HepG2 (cell line): ENCODE results near the gene RTN3. TPM values are rescaled to one million over a fixed set of nuclear protein-coding genes. Genes with fewer than 3 reads are reported as not detected.

Source experiments
- ATAC-seq: fragments of 200-7000 bp; cut with Tn5 transposase; 3 replicates; pipeline ENCODE4 v1.9.1; 2020; ENCODE audit warnings: mild to moderate bottlenecking, moderate library complexity
- BruUV-seq: library from RNA; stranded (reverse); fragments of 400-500 nt; replicated peaks from 2 replicates; lab custom pipeline; 2021; lab: Mats Ljungman, UMichigan
- CTCF ChIA-PET: fragments of 300-600 bp; formaldehyde crosslinking; extraction: SDS; loops from one replicate; lab custom pipeline; 2021; ENCODE audit warnings: low total read pairs, inconsistent platforms, low intra/inter-chr PET ratio; lab: Yijun Ruan, JAX
- POLR2A ChIA-PET: fragments of 350-600 bp; sonication (Branson Sonifier 250); formaldehyde crosslinking; loops from one replicate; lab custom pipeline; 2020; ENCODE audit warnings: antibody characterized with exemption, inconsistent platforms; lab: Yijun Ruan, JAX
- DNase-seq: peaks from one replicate; pipeline ENCODE4 v3.0.0-alpha.2; 2015; ENCODE audit warnings: low spot score
- FAIRE-seq: peaks from 3 replicates; lab custom pipeline; 2011; peaks lifted over from hg19 to GRCh38; lab: Jason Lieb, UNC
- H2AFZ ChIP-seq: one replicate; pipeline ENCODE4 v1.6.1; 2011; ENCODE audit warnings: low read length, inconsistent platforms
- H3K27ac ChIP-seq: fragments of 300-600 bp; 3 replicates; pipeline ENCODE4 v1.8.0; 2011; ENCODE audit warnings: mixed run types, mild to moderate bottlenecking, mixed read lengths, low read length, inconsistent platforms; ENCODE audit not compliant: insufficient read depth; ENCODE audit errors: extremely low read length
- H3K27me3 ChIP-seq, 2 experiments: fragments of 200-600 bp in 1 of 2; 2 replicates in 1 of 2; 3 replicates in 1 of 2; pipeline versions ENCODE4 v1.6.0 to v1.8.0; 2011; ENCODE audit warnings: low read length in 2 of 2, mild to moderate bottlenecking in 2 of 2, moderate library complexity in 2 of 2, inconsistent platforms in 1 of 2; ENCODE audit not compliant: insufficient read depth in 2 of 2, control insufficient read depth in 1 of 2
- H3K36me3 ChIP-seq, 2 experiments: fragments of 200-600 bp in 1 of 2; replicated peaks in 1 of 2; 2 replicates in 1 of 2; 3 replicates in 1 of 2; pipeline versions ENCODE4 v1.5.1 to v1.8.0; 2011; ENCODE audit warnings: low read length in 2 of 2, inconsistent platforms in 1 of 2; ENCODE audit not compliant: insufficient read depth in 2 of 2, control insufficient read depth in 1 of 2
- H3K4me1 ChIP-seq: 2 replicates; pipeline ENCODE4 v1.5.1; 2012; ENCODE audit warnings: low read length, inconsistent platforms; ENCODE audit not compliant: insufficient read depth
- H3K4me2 ChIP-seq: 2 replicates; pipeline ENCODE4 v1.6.0; 2011; ENCODE audit warnings: low read depth, low read length, inconsistent platforms
- H3K4me3 ChIP-seq, 3 experiments: fragments of 200-600 bp in 1 of 3; sonication (generic), shearing (Covaris generic) in 1 of 3; replicated peaks in 1 of 3; 2 replicates each; pipeline ENCODE4 v1.5.1; 2011 to 2016; ENCODE audit warnings: low read length in 3 of 3, inconsistent platforms in 2 of 3, low read depth in 2 of 3, mild to moderate bottlenecking in 2 of 3, control low read depth in 1 of 3, mixed read lengths in 1 of 3; ENCODE audit not compliant: insufficient read depth in 1 of 3
- H3K79me2 ChIP-seq: one replicate; pipeline ENCODE4 v1.6.1; 2011; ENCODE audit warnings: low read length, inconsistent platforms; ENCODE audit not compliant: insufficient read depth
- H3K9ac ChIP-seq: 2 replicates; pipeline ENCODE4 v1.6.0; 2011; ENCODE audit warnings: mild to moderate bottlenecking, low read depth, low read length, inconsistent platforms; ENCODE audit not compliant: insufficient read depth
- H3K9me3 ChIP-seq: 2 replicates; pipeline ENCODE4 v1.5.1; 2012; ENCODE audit warnings: mild to moderate bottlenecking, low read length
- H4K20me1 ChIP-seq: 2 replicates; pipeline ENCODE4 v1.6.0; 2011; ENCODE audit warnings: inconsistent platforms, mild to moderate bottlenecking, low read length, moderate library complexity; ENCODE audit not compliant: insufficient read depth
- CEBPG ChIP-seq: IDR thresholded peaks from 2 replicates; pipeline ENCODE4 v1.6.1; 2016
- CREB1 ChIP-seq, 2 experiments: fragments of 450-650 bp in 1 of 2; IDR thresholded peaks; 2 replicates each; pipeline ENCODE4 v1.6.1; 2016 to 2017; ENCODE audit warnings: control low read depth in 1 of 2, mild to moderate bottlenecking in 1 of 2, missing compliant biosample characterization in 1 of 2, missing genetic modification characterization in 1 of 2
- ESRRA ChIP-seq: sonication (generic); formaldehyde crosslinking; IDR thresholded peaks from 2 replicates; pipeline ENCODE4 v1.5.1; 2020; ENCODE audit warnings: mild to moderate bottlenecking, low read depth, missing genetic modification reagents
- FOXA3 ChIP-seq: IDR thresholded peaks from 2 replicates; pipeline ENCODE4 v1.6.1; 2016; ENCODE audit warnings: missing genetic modification reagents, missing compliant biosample characterization
- KLF9 ChIP-seq: IDR thresholded peaks from 2 replicates; pipeline ENCODE4 v1.6.1; 2016; ENCODE audit warnings: low read depth
- MAFF ChIP-seq: IDR thresholded peaks from 2 replicates; pipeline ENCODE4 v1.6.1; 2011; ENCODE audit warnings: low read depth, low read length, improper control_type of control experiment
- MAFK ChIP-seq, 2 experiments: IDR thresholded peaks in 1 of 2; conservative IDR thresholded peaks in 1 of 2; 2 replicates each; pipeline ENCODE4 v1.6.1; 2011; ENCODE audit warnings: improper control_type of control experiment in 2 of 2, low read length in 2 of 2
- RARG ChIP-seq: sonication (generic); formaldehyde crosslinking; IDR thresholded peaks from 2 replicates; pipeline ENCODE4 v1.4.0; 2020; ENCODE audit warnings: low read depth, mild to moderate bottlenecking, missing genetic modification reagents
- RFXAP ChIP-seq: sonication (generic); formaldehyde crosslinking; IDR thresholded peaks from 2 replicates; pipeline ENCODE4 v1.4.0; 2020; ENCODE audit warnings: missing genetic modification reagents, borderline replicate concordance
- SOX6 ChIP-seq, 2 experiments: fragments of 450-650 bp in 1 of 2; sonication (generic) in 1 of 2; formaldehyde crosslinking in 1 of 2; IDR thresholded peaks; 2 replicates each; pipeline versions ENCODE4 v1.4.0 to v1.6.1; 2017 to 2020; ENCODE audit warnings: antibody characterized with exemption in 1 of 2, mild to moderate bottlenecking in 1 of 2, missing genetic modification reagents in 1 of 2
- THYN1 ChIP-seq: sonication (generic); formaldehyde crosslinking; IDR thresholded peaks from 2 replicates; pipeline ENCODE4 v1.8.1; 2023; ENCODE audit warnings: low read depth, mild to moderate bottlenecking, moderate library complexity, missing genetic modification reagents, borderline replicate concordance
- ZFP82 ChIP-seq: sonication (generic); formaldehyde crosslinking; IDR thresholded peaks from 2 replicates; pipeline ENCODE4 v1.5.1; 2020; ENCODE audit warnings: mild to moderate bottlenecking, missing genetic modification reagents, borderline replicate concordance
- ZNF138 ChIP-seq: sonication (generic); formaldehyde crosslinking; IDR thresholded peaks from 2 replicates; pipeline ENCODE4 v1.5.0; 2020; ENCODE audit warnings: mild to moderate bottlenecking, low read depth, missing genetic modification reagents
- ZNF253 ChIP-seq: sonication (generic); formaldehyde crosslinking; IDR thresholded peaks from 2 replicates; pipeline ENCODE4 v1.8.0; 2022; ENCODE audit warnings: mild to moderate bottlenecking, missing genetic modification reagents, borderline replicate concordance
- ZNF407 ChIP-seq: sonication (generic); formaldehyde crosslinking; IDR thresholded peaks from one replicate; pipeline ENCODE4 v1.5.1; 2020; ENCODE audit warnings: mild to moderate bottlenecking, missing genetic modification reagents; ENCODE audit errors: not compliant biosample characterization
- WGBS: methylation state at CpG from one replicate; pipeline ENCODE4 v1.1.6; 2017; ENCODE audit warnings: low lambda C conversion rate; 5-methylcytosine and 5-hydroxymethylcytosine counted together
- in situ Hi-C: cut with HindIII; loops from 2 replicates; pipeline ENCODE4 v1.10.0; 2017; ENCODE audit warnings: low pct_unique_long_range_greater_than_20kb; ENCODE audit not compliant: extremely low pct_ligation_motif_present
- intact Hi-C: fragments of 100-400 bp; cut with micrococcal nuclease; formaldehyde crosslinking; loops from one replicate; pipeline ENCODE4 v1.10.0; 2022; ENCODE audit not compliant: unreplicated experiment
- polyA plus RNA-seq, 8 experiments: library from polyadenylated mRNA; depleted of rRNA in 3 of 8; stranded (reverse) in 7 of 8; unstranded in 1 of 8; fragments of >200 nt; fragmentation: Illumina TruSeq in 4 of 8; extraction: Trizol in 4 of 8; gene quantifications; 2 replicates each; pipeline versions ENCODE4 v1.2.1 to v1.2.3, GENCODE V29; 2011 to 2016; ENCODE audit warnings: low read depth in 4 of 8, missing spikeins in 1 of 8, mixed read lengths in 1 of 8; ENCODE audit not compliant: insufficient read depth in 1 of 8
- total RNA-seq, 5 experiments: library from RNA; depleted of rRNA; stranded (reverse); fragments of >200 nt; fragmentation: Illumina TruSeq; extraction: Trizol; gene quantifications; 2 replicates each; pipeline ENCODE4 v1.2.3, GENCODE V29; 2016; ENCODE audit warnings: low read depth in 1 of 5

The RTN3 gene
- total and polyA plus RNA-seq, 2 of the 13 experiments (the other 11 are each of a cell fraction or from before 2014, with no cell fraction given), result 32.2 to 41.1 TPM

DNA sequence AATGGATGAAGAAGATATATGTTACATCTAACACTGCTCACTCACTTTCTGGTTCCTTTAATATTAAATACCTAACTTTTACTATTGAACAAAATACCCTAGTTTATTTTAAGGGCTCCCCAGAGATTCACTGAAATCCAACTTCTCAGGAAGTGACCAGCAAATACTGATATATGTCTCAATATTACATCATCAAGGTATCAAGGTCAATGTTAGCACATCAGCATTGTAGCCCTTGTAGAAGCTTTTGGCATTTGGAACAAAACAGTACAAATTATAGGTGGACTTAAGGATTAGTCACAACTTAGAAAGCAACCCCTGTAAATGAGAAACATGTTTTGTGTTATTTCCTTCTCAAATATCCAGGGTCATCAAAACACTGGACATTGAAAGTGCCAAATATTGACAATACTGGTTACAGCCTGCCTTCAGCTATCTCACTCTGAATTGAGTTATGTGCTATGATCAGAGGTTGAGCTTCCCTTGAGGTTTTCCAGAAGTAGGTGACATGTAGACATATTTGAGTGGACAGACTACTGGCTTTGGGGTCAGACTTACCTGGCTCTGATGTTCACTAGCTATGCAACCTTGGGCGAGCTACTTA, 8.3 kb upstream of the RTN3 start (continued):
- TF ChIP-seq ZNF253 (CRISPR knock-in tag) (no peak), RARG (CRISPR knock-in tag) (no peak), SOX6 (IDR thresholded peaks at IDR 0.05) (no peak), SOX6 (CRISPR knock-in tag; IDR thresholded peaks at IDR 0.05) (peak; percentile 37; the same call in 1 of the 2 replicates), ESRRA (no peak), FOXA3 (CRISPR knock-in tag) (0 out of 2 replicates have a peak, but pooled peaks have one; percentile 40), ZNF138 (CRISPR knock-in tag) (no peak), CREB1 (IDR thresholded peaks at IDR 0.05) (no peak), CREB1 (CRISPR knock-in tag; IDR thresholded peaks at IDR 0.05) (no peak), THYN1 (CRISPR knock-in tag) (no peak), ZFP82 (CRISPR knock-in tag) (no peak)
- TF ChIP-seq, all 625 proteins: peak for 11

DNA sequence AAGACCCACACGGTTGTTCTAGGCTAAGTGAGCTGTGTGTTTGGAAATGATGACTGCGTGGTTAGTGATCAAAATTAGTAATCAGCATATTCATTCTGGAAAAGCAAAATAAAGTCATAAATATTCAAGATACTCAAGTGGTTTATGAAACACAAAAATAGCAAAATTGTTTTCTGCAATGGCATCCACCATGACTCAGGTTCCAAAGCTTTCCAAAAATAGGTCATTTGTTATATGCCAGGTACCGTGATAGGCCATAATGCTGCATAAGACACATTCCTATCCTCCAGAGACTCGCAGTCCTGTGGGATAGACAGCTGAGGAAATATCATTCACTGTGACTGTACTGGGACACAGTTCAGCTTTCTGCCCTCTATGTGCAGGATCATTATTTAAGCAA, 7.7 kb upstream of the RTN3 start:
- peak in 1 of 2 experiments; percentile 17; a peak in 2 of 4 replicates for TF ChIP-seq MAFK (conservative IDR thresholded peaks at IDR 0.05 in 1 of 2, IDR thresholded peaks at IDR 0.05 in 1 of 2; ENCODE audit: low read length in 2 of 2)
- TF ChIP-seq MAFF, result 0 out of 2 replicates have a peak, but pooled peaks have one; percentile 13
- TF ChIP-seq CEBPG (CRISPR knock-in tag), result no peak
- no peak for TF ChIP-seq KLF9 (CRISPR knock-in tag)
- no peak for TF ChIP-seq ZNF407 (CRISPR knock-in tag)
- no peak for TF ChIP-seq RFXAP (CRISPR knock-in tag)
- DNase-seq (no peak), FAIRE-seq (no peak), ATAC-seq (no peak; the same call in 2 of the 3 replicates)
- Histone ChIP-seq H3K9ac (no peak overlapping the region), H3K4me3 (no peak overlapping the region), H3K4me2 (no peak overlapping the region; the same call in 1 of the 2 replicates), H3K4me1 (peaks cover 20% of the 10 kb centered on the region), H3K79me2 (no peaks in the 10 kb centered on the region), H4K20me1 (no peaks in the 10 kb centered on the region), H3K27me3 (peaks cover 0 to 4% of the 10 kb centered on the region in 2 experiments; a peak in 1 of 5 replicates), H3K36me3 (no peaks in the 10 kb centered on the region), H3K27ac (no peak overlapping the region), H2AFZ (no peak overlapping the region), H3K9me3 (no peaks in the 10 kb centered on the region)
- in situ Hi-C loops, result no loop called here
- POLR2A ChIA-PET, result interaction anchor here (2.3 kb wide), 1 partner anchor 8 kb away, joined by 16 read pairs; the partner anchor contains the start of gene RTN3
- 11% methylated on average over 4 of the region's 4 CpGs for WGBS
- intact Hi-C loops, result no loop called here
- CTCF ChIA-PET, result no interaction called here
- BruUV-seq, result no TSS peak
